Cortex of kidney (tissue), 1 donor: ENCODE results near the gene PFKM.

ENCODE experiments used
- DNase-seq: peaks from one replicate; lab custom pipeline; 2025; lab: John Stamatoyannopoulos, UW

The PFKM gene

GRCh38 chr12:48157018-48157888 lies 38.1 kb downstream of the PFKM start, which contains the start of gene ASB8:
TSS of gene ASB8 (minus strand) at chr12:48157515. CDS start at chr12:48153496, 4,019 bp downstream.
- peak; percentile 83 for DNase-seq

- DNase-seq, result no peak
Measured at GRCh38 chr12:48157889-48158370, 38.8 kb downstream of the PFKM start.

- no peak for DNase-seq
Measured at GRCh38 chr12:48160046-48160445, 40.9 kb downstream of the PFKM start.

- no peak for DNase-seq
Measured at GRCh38 chr12:48160807-48161206, 41.6 kb downstream of the PFKM start.

- DNase-seq, result no peak
Measured at GRCh38 chr12:48163150-48163747, 44.1 kb downstream of the PFKM start.

GRCh38 chr12:48164451-48164850 lies 45.3 kb downstream of the PFKM start:
- no peak for DNase-seq

GRCh38 chr12:48165089-48165981 lies 46.2 kb downstream of the PFKM start:
- DNase-seq, result no peak

GRCh38 chr12:48169011-48169410 lies 49.8 kb downstream of the PFKM start:
- no peak for DNase-seq

GRCh38 chr12:48175613-48176416 lies 56.7 kb downstream of the PFKM start:
- DNase-seq, result no peak

GRCh38 chr12:48176417-48176751 lies 57.2 kb downstream of the PFKM start:
- no peak for DNase-seq

- no peak for DNase-seq
Measured at GRCh38 chr12:48177982-48178381, 58.8 kb downstream of the PFKM start.

GRCh38 chr12:48179466-48179865 lies 60.3 kb downstream of the PFKM start:
- DNase-seq, result no peak

- no peak for DNase-seq
Measured at GRCh38 chr12:48180424-48180823, 61.3 kb downstream of the PFKM start.

GRCh38 chr12:48180857-48181495 lies 61.8 kb downstream of the PFKM start:
- no peak for DNase-seq

GRCh38 chr12:48182631-48183030 lies 63.5 kb downstream of the PFKM start:
- no peak for DNase-seq

GRCh38 chr12:48183091-48183875 lies 64.1 kb downstream of the PFKM start, which contains the start of gene CCDC184:
TSS of gene CCDC184 (plus strand) at chr12:48183644. CDS start at chr12:48184123, 479 bp downstream.
- DNase-seq, result no peak

- DNase-seq, result no peak
Measured at GRCh38 chr12:48183876-48184548, 64.8 kb downstream of the PFKM start.

GRCh38 chr12:48184549-48184922 lies 65.4 kb downstream of the PFKM start:
- DNase-seq, result no peak

GRCh38 chr12:48185181-48185919 lies 66.2 kb downstream of the PFKM start:
- DNase-seq, result no peak
